Occipital lobe (tissue), 2 donors: ENCODE data around the gene FCRL4. TPM values are rescaled to one million over a fixed set of nuclear protein-coding genes. Genes with fewer than 3 reads are reported as not detected.
"Not testable (repeated sequence)": the region's sequence is repeated elsewhere in the genome, so short reads cannot be mapped to it uniquely, and the experiment has no call there.

Experiments used
- DNase-seq: peaks from one replicate; lab custom pipeline; 2025; lab: John Stamatoyannopoulos, UW
- total RNA-seq: library from RNA; depleted of rRNA; stranded (reverse); fragments of >200 nt; gene quantifications from one replicate; pipeline ENCODE4 v1.2.3, GENCODE V29; 2014

FCRL4 gene
- total RNA-seq, 1 donor from 2014 or later: not detected

GRCh38 chr1:157551694-157552693, 45.9 kb downstream of the FCRL4 start, which contains the start of gene FCRL5:
Gene FCRL5, minus strand, starts transcription at chr1:157552515. Its CDS starts 153 bp downstream, at chr1:157552362.
- DNase-seq: no peak

GRCh38 chr1:157548081-157548480, 49.8 kb downstream of the FCRL4 start:
- not testable (repeated sequence) for DNase-seq

GRCh38 chr1:157542676-157543075, 55.2 kb downstream of the FCRL4 start:
- DNase-seq: no peak

GRCh38 chr1:157540852-157541251, 57.0 kb downstream of the FCRL4 start:
- no peak for DNase-seq

- no peak for DNase-seq
Observed at GRCh38 chr1:157540160-157540748, 57.6 kb downstream of the FCRL4 start.

GRCh38 chr1:157539568-157539967, 58.3 kb downstream of the FCRL4 start:
- DNase-seq: no peak

- DNase-seq: no peak
Observed at GRCh38 chr1:157532569-157532968, 65.3 kb downstream of the FCRL4 start.

- no peak for DNase-seq
Observed at GRCh38 chr1:157523774-157524493, 74.0 kb downstream of the FCRL4 start.

Other genes starting within 250 kb of the FCRL4 start
- not detected for gene FCRL5, start 45.6 kb downstream of the FCRL4 start, total RNA-seq
- not detected for gene FCRL3, start 102.7 kb upstream of the FCRL4 start, total RNA-seq
- not detected for gene FCRL2, start 179.0 kb upstream of the FCRL4 start, total RNA-seq
- gene FCRL1, start 222.0 kb upstream of the FCRL4 start, total RNA-seq: 0.16 TPM
- gene CD5L, start 243.7 kb upstream of the FCRL4 start, total RNA-seq: 1.2 TPM